22Rv1 (cell line): ENCODE measurements around the gene ABHD17C.

ENCODE experiments used
- ZFX ChIP-seq: fragments of 450-650 bp; IDR thresholded peaks from 2 replicates; pipeline ENCODE4 v1.6.1; 2017; ENCODE audit warnings: antibody characterized with exemption, borderline replicate concordance
- TF ChIP-seq, protein P1 (sequence below): fragments of 450-650 bp; IDR thresholded peaks from 2 replicates; pipeline ENCODE4 v1.5.1; 2017; ENCODE audit warnings: mild to moderate bottlenecking

DNA sequence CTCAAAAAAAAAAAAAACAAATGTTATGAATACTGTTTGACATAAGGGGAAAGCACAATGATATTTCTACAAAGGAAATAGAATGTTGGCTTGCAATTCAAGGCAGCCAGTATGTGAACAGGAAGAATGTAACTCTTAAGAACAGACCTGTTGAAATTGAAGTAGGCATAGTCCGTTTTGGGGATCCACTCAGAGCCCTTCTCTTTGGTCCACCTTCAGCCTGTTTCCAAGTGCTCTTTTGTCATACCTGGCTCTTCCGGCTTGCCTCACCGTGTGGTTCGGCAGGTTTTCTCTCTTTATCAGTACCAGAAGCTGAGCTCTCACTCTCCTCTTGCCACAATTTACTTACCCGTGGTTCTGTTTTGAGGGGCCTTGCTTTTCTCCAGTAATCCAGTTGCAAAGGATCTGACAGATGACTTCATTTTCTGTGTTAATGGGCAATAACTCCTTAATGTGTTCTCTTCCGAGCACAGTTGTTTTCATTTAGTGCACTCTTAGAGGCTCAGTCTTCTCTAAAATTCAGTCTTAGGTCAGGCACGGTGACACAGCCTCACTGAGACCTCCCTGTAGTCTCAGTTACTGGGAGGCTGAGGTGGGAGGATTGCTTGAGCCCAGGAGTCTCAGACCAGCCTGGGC, 6.7 kb downstream of the ABHD17C start:
- TF ChIP-seq, protein P1, sequence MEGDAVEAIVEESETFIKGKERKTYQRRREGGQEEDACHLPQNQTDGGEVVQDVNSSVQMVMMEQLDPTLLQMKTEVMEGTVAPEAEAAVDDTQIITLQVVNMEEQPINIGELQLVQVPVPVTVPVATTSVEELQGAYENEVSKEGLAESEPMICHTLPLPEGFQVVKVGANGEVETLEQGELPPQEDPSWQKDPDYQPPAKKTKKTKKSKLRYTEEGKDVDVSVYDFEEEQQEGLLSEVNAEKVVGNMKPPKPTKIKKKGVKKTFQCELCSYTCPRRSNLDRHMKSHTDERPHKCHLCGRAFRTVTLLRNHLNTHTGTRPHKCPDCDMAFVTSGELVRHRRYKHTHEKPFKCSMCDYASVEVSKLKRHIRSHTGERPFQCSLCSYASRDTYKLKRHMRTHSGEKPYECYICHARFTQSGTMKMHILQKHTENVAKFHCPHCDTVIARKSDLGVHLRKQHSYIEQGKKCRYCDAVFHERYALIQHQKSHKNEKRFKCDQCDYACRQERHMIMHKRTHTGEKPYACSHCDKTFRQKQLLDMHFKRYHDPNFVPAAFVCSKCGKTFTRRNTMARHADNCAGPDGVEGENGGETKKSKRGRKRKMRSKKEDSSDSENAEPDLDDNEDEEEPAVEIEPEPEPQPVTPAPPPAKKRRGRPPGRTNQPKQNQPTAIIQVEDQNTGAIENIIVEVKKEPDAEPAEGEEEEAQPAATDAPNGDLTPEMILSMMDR: no peak
- no peak for TF ChIP-seq ZFX
